Adrenal gland (tissue), 12 donors: ENCODE measurements around the gene CCDC3. TPM values are rescaled to one million over a fixed set of nuclear protein-coding genes. Genes with fewer than 3 reads are reported as not detected.

Experiments used
- DNase-seq, 7 donors: peaks; one replicate each; pipeline ENCODE4 v3.0.0-alpha.2; 2019 to 2020
- H3K27ac ChIP-seq, 5 donors: fragments of 200-600 bp; sonication (generic) in 4 of 5; 1 replicate in 3 of 5; 2 replicates in 2 of 5; pipeline versions ENCODE4 v1.5.1 to v1.8.0; 2016 to 2020; ENCODE audit warnings: mild to moderate bottlenecking in 1 of 5
- H3K27me3 ChIP-seq: fragments of 200-600 bp; 2 replicates; pipeline ENCODE4 v1.8.0; 2021
- H3K36me3 ChIP-seq, 2 donors: fragments of 200-600 bp; replicated peaks in 1 of 2; 1 replicate in 1 of 2; 2 replicates in 1 of 2; pipeline versions ENCODE4 v1.5.1 to v1.8.0; 2018 to 2022
- H3K4me1 ChIP-seq, 2 donors: fragments of 200-600 bp; replicated peaks in 1 of 2; 1 replicate in 1 of 2; 2 replicates in 1 of 2; pipeline versions ENCODE4 v1.5.1 to v1.8.0; 2018 to 2021
- H3K4me3 ChIP-seq, 4 donors: fragments of 200-600 bp; sonication (generic) in 3 of 4; one replicate each; pipeline ENCODE4 v1.5.1; 2016 to 2018
- H3K9me3 ChIP-seq, 3 donors: fragments of 200-600 bp; sonication (generic) in 1 of 3; replicated peaks in 1 of 3; 1 replicate in 2 of 3; 2 replicates in 1 of 3; pipeline versions ENCODE4 v1.5.1 to v1.8.0; 2016 to 2021
- POLR2A ChIP-seq, 2 donors: fragments of 450-650 bp; IDR thresholded peaks; one replicate each; pipeline ENCODE4 v1.6.1; 2017; ENCODE audit warnings: antibody characterized with exemption in 2 of 2, mild to moderate bottlenecking in 2 of 2, moderate library complexity in 1 of 2
- WGBS, 4 donors: extraction: QIAGEN DNeasy Blood & Tissue Kit in 2 of 4; methylation state at CpG; one replicate each; pipeline versions ENCODE4 v1.1.5 to v1.1.7; 2013 to 2017; 5-methylcytosine and 5-hydroxymethylcytosine counted together
- intact Hi-C, 2 donors: fragments of 100-400 bp; cut with DNase I; formaldehyde crosslinking; loops; one replicate each; pipeline versions ENCODE4 v1.14.1 to v1.15.0; 2022 to 2023
- polyA plus RNA-seq, 3 donors: library from polyadenylated mRNA; stranded (reverse); fragments of 200-250 nt in 2 of 3; fragments of 350-450 nt in 1 of 3; fragmentation: Illumina TruSeq in 1 of 3; extraction: RNeasy Lipid Tissue Mini Kit (QIAGEN cat#74804) in 1 of 3; gene quantifications; one replicate each; pipeline ENCODE4 v1.2.3, GENCODE V29; 2013 to 2014
- total RNA-seq, 9 donors: library from RNA; depleted of rRNA in 4 of 9; stranded (reverse); fragments of >200 nt in 4 of 9; fragments of 120-200 nt in 1 of 9; fragmentation: NEBNext Ultra II Directional in 1 of 9; extraction: Animal tissue kit (Norgen Biotek cat#: 25700) in 1 of 9; gene quantifications; one replicate each; pipeline versions ENCODE4 v1.1.0 to v1.2.4, GENCODE V29; 2013 to 2023
- TF ChIP-seq, protein P1 (sequence below), 6 experiments: fragments of 450-650 bp in 4 of 6; fragments of 200-600 bp in 2 of 6; sonication (generic) in 1 of 6; IDR thresholded peaks; 1 replicate in 5 of 6; 2 replicates in 1 of 6; pipeline versions ENCODE4 v1.5.1 to v1.8.0; 2016 to 2021; ENCODE audit warnings: antibody characterized with exemption in 6 of 6, mild to moderate bottlenecking in 2 of 6, moderate library complexity in 1 of 6
- donor health status: healthy with polysubstance abuse.
- donor health status: Bipolar disorder and iron deficiency.
- donor health status: DM: yes; HTN: yes; CAD: no.
- donor health status: DM: no; HTN: no; CAD: no.
- donor health status: DM: no; HTN: no; CAD: no.
- donor health status: DM: yes; HTN: yes; CAD: no.

The CCDC3 gene
- total and polyA plus RNA-seq, 12 donors, result 1.6 to 9.9 (median 5.8) TPM

- Histone ChIP-seq H3K27ac (no peak overlapping the region), H3K4me3 (no peak overlapping the region), H3K9me3 (no peaks in the 10 kb centered on the region), H3K36me3 (no peaks in the 10 kb centered on the region), H3K27me3 (no peaks in the 10 kb centered on the region), H3K4me1 (no peaks in the 10 kb centered on the region)
- 43 to 67% (median 58%) methylated on average over 3 of the region's 3 CpGs; no CpG with 5 or more reads in 1 of the 4 donors for WGBS, 4 donors
- intact Hi-C loops, result loop anchor here in 1 of 2 donors (10.0 kb wide), 1 partner anchor 165 kb away; no protein-coding TSS in a partner anchor
- DNase-seq, result no peak
- TF ChIP-seq, protein P1, sequence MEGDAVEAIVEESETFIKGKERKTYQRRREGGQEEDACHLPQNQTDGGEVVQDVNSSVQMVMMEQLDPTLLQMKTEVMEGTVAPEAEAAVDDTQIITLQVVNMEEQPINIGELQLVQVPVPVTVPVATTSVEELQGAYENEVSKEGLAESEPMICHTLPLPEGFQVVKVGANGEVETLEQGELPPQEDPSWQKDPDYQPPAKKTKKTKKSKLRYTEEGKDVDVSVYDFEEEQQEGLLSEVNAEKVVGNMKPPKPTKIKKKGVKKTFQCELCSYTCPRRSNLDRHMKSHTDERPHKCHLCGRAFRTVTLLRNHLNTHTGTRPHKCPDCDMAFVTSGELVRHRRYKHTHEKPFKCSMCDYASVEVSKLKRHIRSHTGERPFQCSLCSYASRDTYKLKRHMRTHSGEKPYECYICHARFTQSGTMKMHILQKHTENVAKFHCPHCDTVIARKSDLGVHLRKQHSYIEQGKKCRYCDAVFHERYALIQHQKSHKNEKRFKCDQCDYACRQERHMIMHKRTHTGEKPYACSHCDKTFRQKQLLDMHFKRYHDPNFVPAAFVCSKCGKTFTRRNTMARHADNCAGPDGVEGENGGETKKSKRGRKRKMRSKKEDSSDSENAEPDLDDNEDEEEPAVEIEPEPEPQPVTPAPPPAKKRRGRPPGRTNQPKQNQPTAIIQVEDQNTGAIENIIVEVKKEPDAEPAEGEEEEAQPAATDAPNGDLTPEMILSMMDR (IDR thresholded peaks at IDR 0.05), result no peak
- TF ChIP-seq POLR2A (IDR thresholded peaks at IDR 0.05), result no peak
Measured at GRCh38 chr10:12909836-12910185, 91.7 kb downstream of the CCDC3 start.

DNA sequence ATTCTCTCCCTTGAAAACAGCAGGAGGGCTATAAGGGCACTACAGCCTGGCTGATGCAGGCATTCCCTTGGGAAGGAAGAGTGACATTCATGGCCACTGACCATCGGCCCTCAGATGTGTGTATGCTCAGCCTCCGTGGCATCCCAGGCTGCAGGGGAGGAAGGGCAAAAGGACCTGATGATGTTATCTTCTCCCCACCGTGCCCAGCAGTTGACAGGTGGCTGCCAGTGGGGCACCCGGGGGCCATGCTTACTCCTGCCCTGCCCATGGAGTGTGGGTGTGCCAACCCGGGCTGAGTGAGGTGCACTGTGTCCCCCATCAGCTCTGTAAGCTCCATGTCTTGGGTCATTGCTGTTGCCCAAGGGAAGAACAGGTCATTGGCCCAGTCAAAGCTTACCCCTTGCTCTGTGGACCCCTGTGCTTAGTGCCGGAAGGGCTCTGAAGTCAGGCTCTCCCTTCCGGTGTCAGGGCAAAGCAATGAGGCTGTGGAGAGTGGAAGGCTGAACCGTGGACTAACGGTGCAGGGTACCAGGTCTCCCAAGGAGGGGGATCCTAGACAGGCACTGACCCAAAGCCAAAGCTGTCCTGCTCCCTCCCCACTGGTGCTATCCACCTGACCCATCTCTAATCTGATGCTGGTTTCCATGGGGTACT lies 92.2 kb downstream of the CCDC3 start:
- intact Hi-C loops, result loop anchor here in 1 of 2 donors (10.0 kb wide), 1 partner anchor 165 kb away; no protein-coding TSS in a partner anchor
- no peak overlapping the region for H3K4me3 ChIP-seq
- WGBS, 4 donors, result 69 to 87% (median 76%) methylated on average over 2 to 9 of the region's 9 CpGs
- TF ChIP-seq POLR2A (IDR thresholded peaks at IDR 0.05), result no peak
- TF ChIP-seq, protein P1 (IDR thresholded peaks at IDR 0.05), result no peak
- no peaks in the 10 kb centered on the region for H3K4me1 ChIP-seq
- no peaks in the 10 kb centered on the region for H3K27me3 ChIP-seq
- DNase-seq, result peak in 1 of 7 donors; percentile 34
- H3K9me3 ChIP-seq, result no peaks in the 10 kb centered on the region
- H3K27ac ChIP-seq, result no peak overlapping the region
- H3K36me3 ChIP-seq, result no peaks in the 10 kb centered on the region

DNA sequence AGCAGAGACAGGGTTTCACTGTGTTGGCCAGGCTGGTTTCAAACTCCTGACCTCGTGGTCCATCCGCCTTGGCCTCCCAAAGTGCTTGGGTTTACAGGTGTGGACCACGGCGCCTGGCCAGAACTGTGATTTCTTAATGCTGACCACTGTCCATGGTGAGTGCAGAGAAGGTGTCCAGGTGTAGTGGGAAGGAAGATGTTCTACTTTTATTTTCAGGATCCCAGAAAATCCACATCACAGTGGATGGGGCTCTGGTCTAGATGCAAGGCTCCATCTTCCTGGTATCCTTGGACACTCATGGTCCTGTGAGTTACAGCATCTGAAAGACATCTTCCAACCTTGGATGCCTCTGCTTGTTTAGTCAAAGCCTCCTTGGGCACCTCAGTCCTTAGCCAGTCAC lies 92.7 kb downstream of the CCDC3 start:
- Histone ChIP-seq H3K4me1 (no peaks in the 10 kb centered on the region), H3K27me3 (no peaks in the 10 kb centered on the region), H3K27ac (no peak overlapping the region), H3K9me3 (no peaks in the 10 kb centered on the region), H3K4me3 (no peak overlapping the region), H3K36me3 (no peaks in the 10 kb centered on the region)
- peak in 1 of 7 donors; percentile 25 for DNase-seq
- TF ChIP-seq, protein P1 (IDR thresholded peaks at IDR 0.05), result no peak
- TF ChIP-seq POLR2A (IDR thresholded peaks at IDR 0.05), result no peak
- WGBS, 4 donors, result 83 to 96% (median 89%) methylated on average over 4 of the region's 4 CpGs
- intact Hi-C loops, result loop anchor here in 1 of 2 donors (10.0 kb wide), 1 partner anchor 166 kb away; no protein-coding TSS in a partner anchor

GRCh38 chr10:12907656-12908055 lies 93.9 kb downstream of the CCDC3 start:
- Histone ChIP-seq H3K27me3 (no peaks in the 10 kb centered on the region), H3K9me3 (no peaks in the 10 kb centered on the region), H3K4me3 (no peak overlapping the region), H3K36me3 (no peaks in the 10 kb centered on the region), H3K4me1 (no peaks in the 10 kb centered on the region), H3K27ac (no peak overlapping the region)
- intact Hi-C loops, result loop anchor here in 1 of 2 donors (10.0 kb wide), 1 partner anchor 167 kb away; no protein-coding TSS in a partner anchor
- DNase-seq, result no peak
- TF ChIP-seq, protein P1 (IDR thresholded peaks at IDR 0.05), result no peak
- TF ChIP-seq POLR2A (IDR thresholded peaks at IDR 0.05), result no peak
- 68 to 81% (median 75%) methylated on average over 4 of the region's 4 CpGs for WGBS, 4 donors
